HEK293T (cell line): Measurements from ENCODE around the gene EIF4G3.

Experiments
- BHLHE40 ChIP-seq: fragments of 450-650 bp; IDR thresholded peaks from 2 replicates; pipeline ENCODE4 v1.6.1; 2016; ENCODE audit warnings: mild to moderate bottlenecking, moderate library complexity, borderline replicate concordance
- CTBP1 ChIP-seq: fragments of 450-650 bp; IDR thresholded peaks from 2 replicates; pipeline ENCODE4 v1.6.1; 2016; ENCODE audit warnings: borderline replicate concordance
- FOXM1 ChIP-seq: fragments of 450-650 bp; IDR thresholded peaks from 2 replicates; pipeline ENCODE4 v1.6.1; 2017; ENCODE audit warnings: mild to moderate bottlenecking, borderline replicate concordance
- TARDBP ChIP-seq: fragments of 450-650 bp; IDR thresholded peaks from 2 replicates; pipeline ENCODE4 v1.6.1; 2016

DNA sequence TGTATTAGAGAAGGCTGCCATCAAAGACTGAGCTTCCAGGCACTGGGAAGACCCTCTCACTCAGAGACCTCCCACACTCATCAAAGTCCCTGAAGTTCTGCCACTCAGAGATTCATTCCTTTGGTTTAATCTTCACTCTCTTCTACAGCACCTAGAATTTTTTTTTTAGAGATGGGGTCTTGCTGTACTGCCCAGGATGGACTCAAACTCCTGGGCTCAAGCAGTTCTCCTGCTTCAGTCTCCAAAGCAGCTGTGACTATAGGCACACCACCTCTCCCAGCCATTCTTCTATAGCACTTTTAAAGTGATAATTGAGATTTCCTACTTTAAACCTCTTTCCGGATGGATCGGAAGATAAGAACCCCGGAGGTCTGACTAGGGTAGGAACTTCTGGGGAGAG lies 385.9 kb downstream of the EIF4G3 start:
- no peak for TF ChIP-seq TARDBP
- no peak for TF ChIP-seq CTBP1
- no peak for TF ChIP-seq FOXM1
- no peak for TF ChIP-seq BHLHE40
